VCaP (cell line): Measurements from ENCODE around the gene PLOD2.

ENCODE experiments used
- H3K27ac ChIP-seq: fragments of 450-650 bp; 2 replicates; pipeline ENCODE4 v1.5.1; 2017
- CTCF ChIP-seq: fragments of 450-650 bp; conservative IDR thresholded peaks from 2 replicates; pipeline ENCODE4 v1.5.1; 2017; ENCODE audit warnings: mild to moderate bottlenecking, moderate library complexity

Gene PLOD2

GRCh38 chr3:146178006-146178689 lies 17.2 kb upstream of the PLOD2 start:
- TF ChIP-seq CTCF, result no peak
- no peak overlapping the region for H3K27ac ChIP-seq

GRCh38 chr3:146177519-146177918 lies 16.5 kb upstream of the PLOD2 start:
- TF ChIP-seq CTCF, result no peak

GRCh38 chr3:146177072-146177471 lies 16.1 kb upstream of the PLOD2 start:
- no peak overlapping the region for H3K27ac ChIP-seq
- no peak for TF ChIP-seq CTCF

More at GRCh38 chr3:146177519-146177918, 16.5 kb upstream of the PLOD2 start:
- no peak overlapping the region for H3K27ac ChIP-seq

- no peak overlapping the region for H3K27ac ChIP-seq
- no peak for TF ChIP-seq CTCF
Observed at GRCh38 chr3:146172586-146172985, 11.6 kb upstream of the PLOD2 start.

DNA sequence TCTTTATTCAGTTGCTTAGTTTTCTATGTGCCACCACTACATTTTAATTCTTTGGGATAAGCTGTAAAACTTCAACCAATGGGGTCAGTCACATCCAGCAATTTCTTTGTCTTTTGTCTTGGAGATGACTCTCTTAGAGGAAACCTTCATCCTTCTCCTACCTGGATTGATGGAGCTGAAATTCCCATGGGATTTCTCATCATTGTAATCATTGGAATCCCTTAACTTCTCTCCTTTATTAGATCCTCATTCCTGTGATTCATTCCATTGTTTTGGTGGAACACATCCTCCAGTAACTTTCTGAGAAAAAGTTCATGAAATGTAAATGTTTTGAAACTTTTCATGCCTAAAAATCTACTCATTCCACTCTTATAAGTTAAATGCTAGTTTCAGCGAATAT lies 9.6 kb upstream of the PLOD2 start:
- no peak for TF ChIP-seq CTCF
- no peak overlapping the region for H3K27ac ChIP-seq

GRCh38 chr3:146169891-146170290 lies 8.9 kb upstream of the PLOD2 start:
- no peak for TF ChIP-seq CTCF
- no peak overlapping the region for H3K27ac ChIP-seq

- no peak overlapping the region for H3K27ac ChIP-seq
- TF ChIP-seq CTCF, result no peak
Observed at GRCh38 chr3:146166826-146167225, 5.8 kb upstream of the PLOD2 start.
